Measurements from ENCODE around the gene IMMP2L. TPM values are rescaled to one million over a fixed set of nuclear protein-coding genes. Genes with fewer than 3 reads are reported as not detected.

Gene IMMP2L
- total RNA-seq, 4 donors from 2014 or later, result 12.0 to 22.2 (median 17.5) TPM

DNA sequence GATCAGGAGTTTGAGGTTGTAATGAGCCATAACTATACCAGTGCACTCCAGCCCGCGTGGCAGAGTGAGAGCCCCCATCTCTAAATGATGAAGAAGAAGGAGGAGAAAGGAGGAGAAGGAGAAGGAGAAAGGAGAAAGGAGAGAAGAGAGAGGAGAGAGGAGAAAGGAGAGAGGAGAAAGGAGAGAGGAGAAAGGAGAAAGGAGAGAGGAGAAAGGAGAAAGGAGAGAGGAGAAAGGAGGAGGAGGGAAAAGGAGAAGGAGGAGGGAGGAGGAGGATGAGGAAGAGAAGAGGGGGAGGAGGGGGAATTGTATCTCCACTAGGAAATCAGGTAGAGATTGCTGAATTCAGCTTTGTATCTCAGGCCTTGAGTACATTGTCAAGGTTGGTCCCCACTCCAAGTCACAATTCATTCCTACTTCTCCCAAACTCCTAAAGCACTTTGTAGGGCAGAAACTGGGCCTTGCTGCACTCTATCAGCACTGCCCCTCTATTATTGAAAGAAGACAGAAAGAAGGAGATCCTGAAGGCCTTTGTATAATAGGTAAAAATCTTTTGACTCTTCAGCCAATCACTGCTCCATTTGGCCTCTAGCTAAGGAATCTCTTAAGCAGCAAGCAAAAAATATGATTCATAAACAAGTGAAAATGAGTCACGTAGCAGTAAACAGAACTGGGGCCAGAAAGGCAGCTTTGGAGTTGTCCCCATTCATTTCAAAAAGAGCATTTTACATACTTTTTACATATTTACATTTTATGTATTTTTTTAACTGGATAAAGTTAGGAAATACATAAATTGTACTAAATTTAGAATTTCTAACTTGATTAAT is 178.0 kb downstream of the IMMP2L start:
- peaks cover 0 to 3% (median 0%) of the 10 kb centered on the region in 4 donors for H3K4me1 ChIP-seq
- TF ChIP-seq EP300 (IDR thresholded peaks at IDR 0.05) (no peak), POLR2AphosphoS5 (IDR thresholded peaks at IDR 0.05) (no peak), POLR2A (IDR thresholded peaks at IDR 0.05; ENCODE audit: low read depth) (no peak)
- TF ChIP-seq, protein P1, sequence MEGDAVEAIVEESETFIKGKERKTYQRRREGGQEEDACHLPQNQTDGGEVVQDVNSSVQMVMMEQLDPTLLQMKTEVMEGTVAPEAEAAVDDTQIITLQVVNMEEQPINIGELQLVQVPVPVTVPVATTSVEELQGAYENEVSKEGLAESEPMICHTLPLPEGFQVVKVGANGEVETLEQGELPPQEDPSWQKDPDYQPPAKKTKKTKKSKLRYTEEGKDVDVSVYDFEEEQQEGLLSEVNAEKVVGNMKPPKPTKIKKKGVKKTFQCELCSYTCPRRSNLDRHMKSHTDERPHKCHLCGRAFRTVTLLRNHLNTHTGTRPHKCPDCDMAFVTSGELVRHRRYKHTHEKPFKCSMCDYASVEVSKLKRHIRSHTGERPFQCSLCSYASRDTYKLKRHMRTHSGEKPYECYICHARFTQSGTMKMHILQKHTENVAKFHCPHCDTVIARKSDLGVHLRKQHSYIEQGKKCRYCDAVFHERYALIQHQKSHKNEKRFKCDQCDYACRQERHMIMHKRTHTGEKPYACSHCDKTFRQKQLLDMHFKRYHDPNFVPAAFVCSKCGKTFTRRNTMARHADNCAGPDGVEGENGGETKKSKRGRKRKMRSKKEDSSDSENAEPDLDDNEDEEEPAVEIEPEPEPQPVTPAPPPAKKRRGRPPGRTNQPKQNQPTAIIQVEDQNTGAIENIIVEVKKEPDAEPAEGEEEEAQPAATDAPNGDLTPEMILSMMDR (IDR thresholded peaks at IDR 0.05), result no peak
- H3K4me3 ChIP-seq, result no peak overlapping the region
- WGBS, result 91% methylated on average over 3 of the region's 3 CpGs
- intact Hi-C loops (cut with DNase I), result no loop called here
- no peak for DNase-seq (ENCODE audit: extremely low spot score)
- no peaks in the 10 kb centered on the region for H3K36me3 ChIP-seq
- no peaks in the 10 kb centered on the region for H3K27me3 ChIP-seq
- H3K27ac ChIP-seq (replicated peaks in 1 of 4), result no peak overlapping the region
- no peaks in the 10 kb centered on the region for H3K9me3 ChIP-seq

GRCh38 chr7:111383133-111383532 is 179.2 kb downstream of the IMMP2L start:
- Histone ChIP-seq H3K36me3 (no peaks in the 10 kb centered on the region), H3K4me1 (peaks cover 0 to 3% (median 0%) of the 10 kb centered on the region in 4 donors), H3K27ac (replicated peaks in 1 of 4) (no peak overlapping the region), H3K9me3 (no peaks in the 10 kb centered on the region), H3K4me3 (no peak overlapping the region), H3K27me3 (no peaks in the 10 kb centered on the region)
- TF ChIP-seq, protein P1 (IDR thresholded peaks at IDR 0.05), result no peak
- TF ChIP-seq POLR2AphosphoS5 (IDR thresholded peaks at IDR 0.05) (no peak), EP300 (IDR thresholded peaks at IDR 0.05) (no peak), POLR2A (IDR thresholded peaks at IDR 0.05; ENCODE audit: low read depth) (no peak)
- WGBS, result 97% methylated on average over 3 of the region's 3 CpGs
- DNase-seq (ENCODE audit: extremely low spot score), result no peak
- intact Hi-C loops (cut with DNase I), result no loop called here

- H3K27ac ChIP-seq (replicated peaks in 1 of 4), result no peak overlapping the region
- DNase-seq (ENCODE audit: extremely low spot score), result no peak
- no peak for TF ChIP-seq POLR2A (IDR thresholded peaks at IDR 0.05; ENCODE audit: low read depth)
- peaks cover 0 to 3% (median 0%) of the 10 kb centered on the region in 4 donors for H3K4me1 ChIP-seq
- H3K27me3 ChIP-seq, result no peaks in the 10 kb centered on the region
- no peak overlapping the region for H3K4me3 ChIP-seq
- WGBS, result 96% methylated on average over 2 of the region's 2 CpGs
- no peaks in the 10 kb centered on the region for H3K36me3 ChIP-seq
- intact Hi-C loops (cut with DNase I), result no loop called here
- H3K9me3 ChIP-seq, result no peaks in the 10 kb centered on the region
These were observed 180.7 kb downstream of the IMMP2L start for GRCh38 chr7:111381590-111381989.

DNA sequence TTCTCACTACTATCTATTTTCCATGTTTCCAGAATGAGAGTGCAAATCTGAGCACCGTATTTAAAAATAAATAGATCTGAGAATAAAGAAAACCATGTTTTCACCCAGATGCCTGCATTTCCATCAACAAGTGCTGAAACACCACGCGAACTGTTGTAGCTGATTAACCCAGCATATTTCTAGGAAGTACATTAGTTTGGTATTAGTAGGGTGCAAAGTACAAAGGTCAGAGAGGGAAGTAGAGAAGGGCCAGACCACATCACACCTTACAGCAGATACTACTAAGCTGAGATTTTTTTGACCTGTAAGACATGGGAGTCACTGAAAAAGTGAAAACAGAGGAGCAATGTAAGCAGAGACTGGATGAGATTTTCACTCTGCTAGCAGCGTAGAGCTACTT is 181.3 kb downstream of the IMMP2L start:
- Histone ChIP-seq H3K4me3 (no peak overlapping the region), H3K27ac (replicated peaks in 1 of 4) (no peak overlapping the region), H3K36me3 (no peaks in the 10 kb centered on the region), H3K9me3 (no peaks in the 10 kb centered on the region), H3K27me3 (no peaks in the 10 kb centered on the region), H3K4me1 (peaks cover 0 to 3% (median 0%) of the 10 kb centered on the region in 4 donors)
- TF ChIP-seq, protein P1 (IDR thresholded peaks at IDR 0.05), result no peak
- TF ChIP-seq POLR2A (IDR thresholded peaks at IDR 0.05; ENCODE audit: low read depth), result no peak
- TF ChIP-seq POLR2AphosphoS5 (IDR thresholded peaks at IDR 0.05), result no peak
- no peak for TF ChIP-seq EP300 (IDR thresholded peaks at IDR 0.05)
- DNase-seq (ENCODE audit: extremely low spot score), result no peak
- intact Hi-C loops (cut with DNase I), result no loop called here
- 89% methylated on average over 4 of the region's 4 CpGs for WGBS

DNA sequence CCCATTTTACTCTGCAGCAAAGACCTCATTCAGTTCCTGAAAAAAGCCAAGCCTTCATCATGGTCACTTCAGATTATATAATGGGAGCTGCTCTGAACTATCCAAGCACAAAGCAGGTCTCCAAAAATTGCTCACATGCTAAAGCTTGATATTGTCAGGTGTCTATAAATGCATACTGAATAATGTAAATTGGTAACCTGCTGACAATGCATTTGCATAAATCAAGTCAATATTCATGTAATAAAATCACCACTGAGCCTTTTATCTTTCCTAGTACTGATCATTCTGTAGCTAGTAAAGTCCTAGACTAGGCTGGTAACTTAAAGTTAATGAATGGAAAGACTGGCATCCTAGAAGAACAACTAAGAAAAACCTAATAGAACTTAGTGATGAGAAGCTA is 188.3 kb downstream of the IMMP2L start:
- no peak for TF ChIP-seq EP300 (IDR thresholded peaks at IDR 0.05)
- TF ChIP-seq POLR2AphosphoS5 (IDR thresholded peaks at IDR 0.05), result no peak
- TF ChIP-seq, protein P1 (IDR thresholded peaks at IDR 0.05), result no peak
- no peak for TF ChIP-seq POLR2A (IDR thresholded peaks at IDR 0.05; ENCODE audit: low read depth)
- no peak for DNase-seq (ENCODE audit: extremely low spot score)
- no peaks in the 10 kb centered on the region for H3K27me3 ChIP-seq
- no peaks in the 10 kb centered on the region for H3K9me3 ChIP-seq
- intact Hi-C loops (cut with DNase I), result no loop called here
- H3K27ac ChIP-seq (replicated peaks in 1 of 4), result no peak overlapping the region
- no peaks in the 10 kb centered on the region for H3K4me1 ChIP-seq
- H3K36me3 ChIP-seq, result no peaks in the 10 kb centered on the region
- H3K4me3 ChIP-seq, result no peak overlapping the region

Measured in esophagus muscularis mucosa (tissue), 4 donors.